Ureter (tissue), 1 donor: ENCODE data around the gene TECPR1. TPM values are rescaled to one million over a fixed set of nuclear protein-coding genes. Genes with fewer than 3 reads are reported as not detected.

Experiments used
- DNase-seq: peaks from one replicate; pipeline ENCODE4 v3.0.0-alpha.2; 2020; ENCODE audit warnings: low spot score
- total RNA-seq: library from RNA; stranded (reverse); gene quantifications from one replicate; pipeline ENCODE4 v1.2.4, GENCODE V29; 2023
- donor health status: DM: yes; HTN: yes; CAD: no.

TECPR1 gene
- total RNA-seq, 1 donor from 2014 or later = 37.9 TPM

DNA sequence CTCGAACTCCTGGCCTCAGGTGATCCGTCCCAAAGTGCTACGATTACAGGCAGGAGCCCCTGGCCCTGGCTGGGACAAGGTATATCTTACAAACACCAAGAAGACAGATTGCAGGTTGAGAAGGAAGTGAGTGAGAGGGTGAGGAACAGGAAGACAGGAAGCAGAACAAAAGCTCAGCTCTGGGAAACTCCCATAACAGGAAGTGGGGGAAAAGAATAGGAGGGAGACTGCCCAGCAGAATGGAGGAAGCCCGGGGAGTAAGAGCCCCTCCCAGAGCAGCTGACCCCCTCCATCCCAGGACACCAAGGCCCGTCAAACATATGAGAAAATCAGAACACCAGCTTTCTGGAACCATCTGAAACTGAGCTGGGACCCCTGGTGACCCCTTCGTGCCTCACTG, 2.9 kb downstream of the TECPR1 start:
- no peak for DNase-seq

DNA sequence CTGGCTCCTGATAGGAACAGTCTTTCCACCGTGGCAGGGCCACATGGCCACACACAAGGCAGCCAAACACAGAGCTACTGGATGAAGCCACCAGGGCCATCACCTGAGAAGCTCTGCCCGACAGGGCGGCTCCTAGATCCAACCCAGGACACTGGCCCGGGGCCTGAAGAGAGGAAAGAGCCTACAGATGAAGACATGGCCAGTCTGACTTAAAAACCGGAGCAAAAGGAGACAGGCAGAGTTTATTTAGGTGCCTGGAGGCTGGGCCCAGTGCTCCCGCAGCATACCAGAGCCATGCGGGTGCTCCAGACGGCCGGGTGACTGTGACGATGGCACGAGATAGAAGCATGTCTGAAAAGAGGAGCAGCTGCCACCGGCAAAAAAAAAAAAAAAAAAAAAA, 3.9 kb downstream of the TECPR1 start:
- no peak for DNase-seq

DNA sequence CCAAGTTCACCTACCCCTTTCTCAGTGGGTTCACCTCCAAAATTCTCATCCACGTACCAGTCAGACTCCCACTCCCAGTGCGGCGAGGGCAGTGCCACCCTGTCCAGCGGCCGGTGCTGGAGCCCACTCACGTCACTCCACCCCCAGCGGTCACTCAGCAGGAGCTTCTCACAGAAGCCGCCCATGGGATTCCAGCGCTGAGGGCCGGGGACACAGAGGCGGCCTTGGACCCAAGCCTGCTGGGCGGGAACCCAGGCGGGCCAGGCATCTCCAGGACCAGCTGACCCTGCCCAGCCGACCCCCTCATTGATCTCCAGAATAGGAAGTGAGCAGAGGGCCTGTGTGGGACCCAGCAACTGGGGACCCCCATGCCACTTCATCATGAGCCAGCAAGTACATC, 7.2 kb downstream of the TECPR1 start:
- no peak for DNase-seq

DNA sequence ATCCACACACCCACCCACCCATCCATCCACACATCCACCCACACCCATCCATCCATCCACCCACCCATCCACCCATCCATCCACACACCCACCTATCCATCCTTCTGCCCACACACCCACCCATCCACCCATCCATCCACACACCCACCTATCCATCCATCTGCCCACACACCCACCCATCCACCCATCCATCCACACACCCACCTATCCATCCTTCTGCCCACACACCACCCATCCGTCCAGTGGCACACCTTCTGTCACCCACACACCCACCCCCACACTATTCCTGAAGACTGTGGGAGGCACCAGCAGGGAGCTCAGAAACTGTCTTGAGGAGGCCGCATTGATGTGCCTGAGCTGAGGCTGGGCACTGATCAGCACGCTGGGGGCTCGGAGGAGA, 9.1 kb downstream of the TECPR1 start:
- DNase-seq = no peak

DNA sequence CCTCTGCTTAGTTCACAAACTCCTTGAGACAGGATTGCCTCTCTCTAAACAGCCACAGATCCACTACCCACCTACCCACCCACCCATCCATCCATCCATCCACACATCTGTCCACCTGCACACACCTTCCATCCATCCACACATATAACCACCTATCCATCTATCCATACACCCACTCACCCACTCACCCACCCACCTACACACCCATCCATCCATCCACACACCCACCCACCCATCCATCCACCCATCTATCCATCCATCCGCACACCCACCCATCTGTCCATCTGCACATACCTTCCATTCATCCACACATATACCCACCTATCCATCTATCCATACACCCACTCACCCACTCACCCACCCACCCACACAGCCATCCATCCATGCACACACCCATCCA, 9.7 kb downstream of the TECPR1 start:
- DNase-seq = no peak

DNA sequence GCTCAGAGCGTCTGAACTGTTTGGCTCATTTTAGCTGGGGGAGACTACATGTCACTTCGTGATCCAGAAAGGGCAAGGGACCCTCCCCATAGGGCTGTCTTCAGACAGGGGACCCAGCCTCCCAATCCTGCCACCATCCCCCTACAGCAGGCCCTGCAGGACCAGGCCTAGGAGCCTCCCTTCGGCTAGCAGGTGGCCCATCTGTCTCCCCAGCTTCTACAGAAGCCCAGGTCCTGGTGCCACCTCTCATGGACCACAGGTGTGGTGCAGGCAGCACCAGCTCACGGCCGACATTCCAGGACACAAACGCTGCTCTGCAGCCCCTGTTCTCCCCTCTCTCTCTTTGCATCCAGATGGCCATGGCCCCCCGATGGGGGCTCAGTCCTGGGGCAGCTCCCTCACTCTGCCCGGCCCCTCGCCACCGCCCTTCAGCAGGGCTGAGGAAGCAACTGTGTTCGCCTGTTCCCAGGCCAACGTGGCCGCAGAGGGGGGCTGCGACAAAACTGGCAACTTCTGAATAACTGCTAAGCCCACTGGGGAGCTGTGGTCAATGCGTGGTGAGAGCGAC, 10.3 kb downstream of the TECPR1 start:
- DNase-seq = no peak

DNA sequence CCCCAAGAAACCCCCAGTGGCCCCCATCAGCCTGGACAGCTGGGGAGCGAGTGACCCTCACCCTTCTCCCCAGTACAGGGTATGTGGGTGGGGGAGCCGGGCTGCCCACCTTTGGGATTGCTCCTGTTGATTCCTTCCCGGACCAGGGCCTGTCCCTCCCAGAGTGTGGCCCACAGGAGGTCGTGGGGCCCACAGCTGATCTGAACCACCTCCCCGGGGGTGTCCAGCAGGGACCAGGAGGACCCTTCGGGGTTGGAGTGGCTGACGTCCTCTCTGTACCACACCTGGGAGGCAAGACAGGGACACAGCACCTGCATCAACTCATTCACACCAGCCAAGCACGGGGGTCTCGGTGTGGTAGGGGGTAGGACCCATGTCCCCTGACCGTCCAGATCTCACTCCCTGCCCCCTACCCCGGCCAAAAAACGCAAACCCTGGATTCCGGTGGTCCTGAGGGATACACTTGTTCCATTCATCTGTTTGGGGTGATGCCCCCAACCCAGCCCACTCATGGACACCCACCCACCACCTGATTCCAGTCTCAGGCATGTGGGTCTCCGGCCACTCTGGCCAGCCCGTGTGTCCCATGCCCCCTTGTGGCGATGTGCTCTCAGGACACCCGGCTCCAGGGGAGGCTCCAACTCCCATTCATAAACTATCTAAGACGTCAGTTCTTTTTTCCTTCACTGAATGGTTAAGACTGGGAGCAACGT, 10.9 kb downstream of the TECPR1 start:
- no peak for DNase-seq

DNA sequence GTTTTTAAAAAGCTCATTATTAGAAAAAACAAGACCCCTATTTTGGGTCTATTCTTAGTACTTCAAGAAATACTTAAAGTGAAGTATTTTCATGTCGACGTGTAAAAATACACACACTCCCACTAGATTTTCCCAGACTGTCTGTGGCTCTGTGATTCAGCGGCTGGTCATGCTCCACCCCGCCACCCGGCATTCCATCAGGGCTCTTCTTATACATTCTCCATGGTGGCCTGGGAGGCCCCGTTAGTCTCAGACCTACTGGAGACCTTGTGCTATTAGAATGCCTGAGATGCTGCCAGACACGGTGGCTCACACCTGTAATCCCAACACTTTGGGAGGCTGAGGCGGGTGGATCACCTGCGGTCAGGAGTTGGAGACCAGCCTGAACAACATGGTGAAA, 13.1 kb downstream of the TECPR1 start:
- no peak for DNase-seq

DNA sequence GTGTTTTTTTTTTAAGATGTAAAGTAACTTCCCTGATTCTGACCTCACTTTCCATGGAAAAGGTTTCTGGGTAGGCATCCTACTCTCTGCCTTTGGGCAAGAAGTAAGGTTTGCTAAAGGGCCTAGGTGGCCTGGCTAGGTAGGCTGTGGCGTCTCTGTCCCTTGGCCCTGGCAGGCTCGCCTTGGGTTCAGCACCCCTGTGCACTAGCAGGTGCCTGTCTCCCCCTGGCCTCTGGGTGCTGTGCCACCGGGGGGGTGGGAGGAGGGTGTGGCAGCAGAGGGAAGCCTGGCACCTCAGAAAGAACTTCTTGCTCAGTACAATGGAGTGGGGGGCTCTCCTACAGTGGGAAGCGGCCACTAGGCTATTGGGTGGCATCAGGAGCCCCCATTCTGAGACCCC, 14.0 kb downstream of the TECPR1 start:
- DNase-seq = no peak

DNA sequence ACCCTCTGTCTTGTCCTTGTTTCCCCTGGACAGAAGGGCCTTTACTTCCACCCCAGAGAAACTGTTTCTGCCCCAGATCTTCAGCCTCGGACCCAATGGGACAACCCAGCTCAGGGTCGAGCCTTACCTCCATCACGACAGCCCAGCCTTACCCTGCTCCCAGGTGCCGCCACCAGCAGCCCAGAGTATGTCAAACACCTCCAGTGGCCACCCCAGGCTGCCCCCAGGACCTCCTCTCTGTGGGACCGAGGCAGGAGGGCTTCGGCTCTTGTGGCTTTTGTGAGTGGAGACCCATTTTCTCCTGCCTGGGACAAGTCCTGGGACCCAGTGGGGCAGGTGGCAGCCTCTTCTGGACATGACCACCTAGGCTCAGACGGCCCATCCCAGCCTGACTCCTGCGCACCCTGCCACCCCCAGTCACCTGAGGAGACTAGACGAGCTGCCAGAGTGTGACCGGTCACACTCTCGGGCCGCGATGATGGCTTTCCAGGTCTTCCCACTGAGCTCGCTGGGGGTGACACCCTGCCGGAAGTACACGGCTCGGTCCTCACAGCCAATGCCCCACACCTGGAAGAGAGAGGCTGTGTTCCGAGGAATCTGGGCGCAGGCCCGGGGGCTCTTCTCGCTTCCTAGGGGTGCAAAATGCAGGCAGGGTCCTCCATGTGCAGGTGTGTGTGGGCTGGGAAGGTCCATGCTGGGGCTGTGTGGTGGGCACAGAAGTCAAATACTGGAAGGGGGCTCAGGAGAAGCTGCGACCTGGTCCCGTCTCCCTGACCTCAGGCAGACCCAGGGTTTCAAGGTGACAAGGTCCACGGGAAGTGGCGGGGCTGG, 15.5 kb downstream of the TECPR1 start:
- DNase-seq = no peak

DNA sequence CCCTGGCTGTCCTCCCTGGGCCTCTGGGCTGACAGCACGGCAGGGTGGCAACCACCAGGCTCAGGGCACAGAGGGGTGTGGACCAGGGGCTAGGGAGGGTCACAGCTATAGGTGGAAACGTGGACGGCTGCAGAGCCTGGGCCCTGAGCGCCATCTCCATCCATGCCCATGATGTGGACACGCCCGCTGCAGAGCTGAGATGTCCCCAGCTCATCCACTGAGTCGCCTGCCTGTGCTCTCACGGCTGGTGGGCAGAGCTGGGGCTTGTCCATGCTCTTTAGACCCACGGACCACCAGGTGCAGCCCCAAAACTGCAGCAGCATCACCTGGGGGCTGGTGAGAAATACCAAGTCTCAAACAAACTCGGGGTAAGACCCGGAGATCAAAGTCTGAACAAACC, 16.1 kb downstream of the TECPR1 start:
- DNase-seq = no peak

DNA sequence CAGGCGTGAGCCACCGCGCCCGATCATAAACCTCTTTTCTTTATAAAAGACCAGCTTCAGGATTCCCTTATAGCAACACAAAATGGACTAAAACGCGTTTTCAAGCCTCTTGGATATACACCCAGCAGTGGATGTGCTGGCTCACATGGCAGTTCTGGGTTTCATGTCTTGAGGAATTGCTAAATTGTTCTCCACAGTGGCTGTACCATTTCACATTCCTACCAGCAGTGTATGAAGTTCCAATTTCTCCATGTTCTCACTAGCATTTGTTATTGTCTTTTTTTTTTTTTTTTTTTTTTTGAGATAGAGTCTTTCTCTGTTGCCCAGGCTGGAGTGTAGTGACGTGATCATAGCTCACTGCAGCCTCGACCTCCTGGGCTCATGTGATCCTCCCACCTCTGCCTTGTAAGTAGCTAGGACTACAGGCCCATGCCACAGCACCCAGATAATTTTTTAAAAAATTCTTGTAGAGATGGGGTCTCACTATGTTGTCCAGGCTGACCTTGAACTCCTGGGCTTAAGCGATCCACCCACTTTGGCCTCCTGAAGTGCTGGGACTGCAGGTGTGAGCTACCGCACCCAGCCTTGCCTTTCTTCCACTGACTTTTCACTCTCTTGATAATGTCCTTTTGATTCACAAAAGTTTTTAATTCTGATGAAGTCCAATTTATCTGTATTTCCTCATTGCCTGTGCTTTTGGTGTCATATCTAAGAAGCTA, 17.4 kb downstream of the TECPR1 start:
- no peak for DNase-seq

DNA sequence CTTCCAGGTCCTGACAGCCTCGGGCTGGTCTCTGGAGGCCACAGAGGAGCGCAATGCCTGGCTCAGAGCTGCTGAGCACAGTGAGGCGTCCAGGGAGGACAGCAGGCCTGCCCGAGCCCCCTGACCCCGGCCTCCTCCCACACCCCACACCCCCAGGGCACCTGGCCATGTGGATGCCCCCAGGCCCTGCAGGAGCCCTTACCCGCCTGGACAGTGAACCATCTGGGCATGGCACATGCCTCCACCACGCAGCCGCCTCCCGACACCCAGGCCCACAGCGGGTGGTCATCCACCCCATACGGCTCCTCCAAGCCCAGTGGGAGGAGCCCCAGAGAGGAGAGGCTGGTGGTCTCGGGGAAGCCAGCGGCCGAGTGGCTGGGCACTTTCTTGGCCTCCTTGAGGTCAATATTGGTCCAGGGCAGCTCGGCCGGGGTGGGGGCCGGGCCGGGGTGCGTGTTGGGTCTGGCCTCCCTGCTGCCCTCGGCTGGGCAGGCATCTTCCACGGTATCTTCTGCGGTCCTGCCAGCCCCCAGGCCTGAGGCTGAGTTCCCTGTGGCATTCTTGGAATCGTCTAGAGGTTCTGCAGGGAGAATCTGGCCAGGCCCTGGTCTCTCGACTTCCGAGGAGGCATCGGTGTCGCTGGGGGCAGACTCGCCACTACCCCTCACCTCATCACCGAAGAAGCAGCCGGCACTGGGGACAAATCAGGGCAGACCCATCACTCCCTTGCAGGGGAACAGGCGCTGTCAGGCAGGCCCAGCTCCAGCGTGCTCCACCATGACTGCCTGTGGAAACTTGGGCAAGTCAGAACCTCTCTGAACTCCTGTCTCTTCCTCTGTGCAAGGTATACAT, 18.6 kb downstream of the TECPR1 start:
- no peak for DNase-seq

DNA sequence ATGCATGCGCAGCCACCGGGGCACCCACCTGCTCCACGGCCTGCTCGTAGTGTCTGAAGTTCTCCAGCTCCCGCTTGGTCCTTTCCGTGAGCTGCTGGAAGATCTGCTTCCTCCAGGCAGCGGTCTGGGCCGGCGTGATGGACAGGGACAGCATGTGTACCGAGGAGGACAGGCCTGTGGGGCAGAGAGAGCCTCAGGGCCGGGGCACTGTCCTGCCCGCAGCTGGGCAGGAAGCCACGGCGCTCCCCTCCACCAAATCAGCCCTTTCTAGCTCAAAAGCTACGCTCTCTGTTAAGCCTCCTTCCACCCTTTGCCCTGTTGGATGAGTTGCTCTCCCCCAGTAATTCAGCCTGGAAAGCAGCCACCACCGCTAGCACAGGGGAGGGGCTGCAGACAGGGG, 19.2 kb downstream of the TECPR1 start:
- DNase-seq = no peak

DNA sequence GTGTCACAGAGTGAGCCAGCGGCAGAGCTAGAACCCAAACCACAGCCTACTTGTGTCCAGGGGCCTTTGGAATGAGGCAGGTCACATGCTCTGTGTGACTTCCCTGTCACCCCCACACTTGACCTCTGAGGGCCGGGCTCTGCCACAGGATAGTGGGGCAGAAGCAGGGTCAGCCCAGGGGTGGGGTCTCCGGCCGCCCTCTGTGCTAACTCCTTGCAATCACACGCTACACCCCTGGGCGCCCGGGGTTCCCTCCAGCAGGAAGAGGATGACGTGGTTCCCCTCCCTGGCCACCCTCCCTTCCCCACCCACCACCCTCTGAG, 19.8 kb downstream of the TECPR1 start:
- no peak for DNase-seq

DNA sequence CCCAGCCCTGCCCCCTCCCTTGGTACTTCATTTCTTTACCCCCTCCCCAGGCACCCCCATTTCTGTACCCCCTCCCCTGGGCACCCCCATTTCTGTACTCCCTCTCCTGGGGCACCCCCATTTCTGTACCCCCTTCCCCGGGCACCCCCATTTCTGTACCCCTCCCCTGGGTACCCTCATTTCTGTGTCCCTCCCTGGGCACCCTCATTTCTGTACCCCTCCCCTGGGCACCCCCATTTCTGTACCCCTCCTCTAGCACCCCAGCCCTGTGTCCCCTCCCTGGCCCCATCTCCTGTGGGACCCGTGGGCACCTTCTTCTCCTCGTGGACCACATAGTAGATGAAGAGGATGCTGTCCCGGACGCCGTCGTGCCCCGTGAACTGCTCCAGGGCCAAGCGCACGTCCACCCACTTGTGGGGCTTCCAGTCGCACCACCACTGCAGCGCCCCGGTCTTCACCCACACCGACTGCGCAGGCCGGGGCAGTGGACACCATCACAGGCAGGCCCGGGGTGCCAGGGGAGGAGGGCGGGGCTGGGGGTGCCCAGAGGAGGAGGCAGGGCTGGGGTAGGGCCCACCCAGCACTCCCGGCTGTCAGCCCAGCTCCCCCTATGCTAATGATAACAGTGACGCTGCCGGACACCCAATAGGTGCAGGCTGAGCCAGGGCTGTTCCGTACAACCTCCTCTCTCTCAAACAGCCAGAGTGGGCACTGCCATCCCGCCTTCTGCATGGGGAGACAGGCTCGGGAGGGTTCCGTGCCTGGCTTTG, 20.4 kb downstream of the TECPR1 start:
- DNase-seq = no peak

DNA sequence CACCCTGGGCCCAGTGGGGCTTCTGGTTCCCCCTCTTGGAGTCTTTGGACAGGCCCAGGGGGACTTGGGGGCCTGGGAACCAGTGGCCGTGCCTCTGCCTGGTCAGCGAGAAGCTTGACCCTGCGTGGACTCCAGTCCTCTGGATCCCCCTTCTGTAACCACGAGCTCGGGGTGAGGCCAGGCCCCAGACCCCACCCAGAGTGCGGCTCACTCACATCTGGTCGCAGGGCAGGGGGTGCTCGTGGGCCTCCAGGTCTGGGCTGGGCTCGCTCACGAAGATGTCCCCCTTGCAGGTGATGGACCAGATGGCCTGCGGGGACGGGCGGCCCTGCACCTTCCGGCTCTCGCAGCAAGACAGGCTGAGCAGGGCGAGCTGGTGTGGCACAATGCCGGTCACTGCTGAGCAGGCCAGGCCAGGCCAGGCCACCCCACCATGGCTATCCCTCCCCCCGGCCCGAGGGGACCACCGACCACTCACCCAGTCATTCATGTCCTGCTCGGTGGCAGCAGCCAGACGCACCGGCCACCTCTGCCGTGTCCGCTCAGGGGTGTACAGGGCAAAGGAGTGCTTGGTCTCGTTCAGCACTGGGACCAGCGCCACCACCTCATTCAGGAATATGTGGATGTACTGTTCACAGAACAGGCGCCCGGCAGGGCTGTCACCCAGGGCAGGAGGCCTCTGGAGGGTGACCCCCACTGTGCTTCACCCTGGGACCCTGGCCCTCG, 21.1 kb downstream of the TECPR1 start:
- no peak for DNase-seq

DNA sequence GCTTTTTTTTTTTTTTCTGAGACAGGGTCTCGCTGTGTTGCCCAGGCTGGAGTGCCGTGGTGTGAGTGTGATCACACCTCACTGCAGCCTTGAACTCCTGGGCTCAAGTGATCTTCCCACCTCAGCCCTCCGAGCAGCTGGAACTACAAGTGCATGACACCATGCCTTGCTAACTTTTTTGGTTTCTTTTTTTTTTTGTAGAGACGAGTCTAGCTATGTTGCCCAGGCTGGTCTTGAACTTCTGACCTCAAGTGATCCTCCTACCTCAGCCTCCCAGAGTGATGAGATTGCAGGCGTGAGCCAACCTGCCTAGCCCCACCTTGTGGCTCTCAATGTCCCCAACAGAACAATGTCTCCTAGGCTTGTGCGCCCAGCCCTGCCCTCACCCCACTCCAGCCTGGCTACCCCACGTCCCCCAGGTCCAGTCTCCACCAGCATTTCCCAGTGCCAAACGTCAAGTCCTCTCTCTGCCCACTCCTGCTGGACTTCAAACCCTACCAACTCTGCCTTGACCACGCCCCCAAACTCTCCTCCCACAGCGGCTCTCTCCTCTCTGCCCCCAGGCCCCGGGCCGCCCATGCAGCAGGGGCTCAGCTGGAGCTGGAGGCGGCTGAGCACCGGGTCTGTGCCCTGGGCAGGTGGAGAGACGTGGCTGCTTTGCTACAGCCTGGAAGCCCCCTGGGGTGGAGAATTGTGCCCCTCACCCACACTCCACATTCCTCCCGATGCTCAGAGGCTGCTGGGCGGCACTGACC, 21.9 kb downstream of the TECPR1 start:
- no peak for DNase-seq

DNA sequence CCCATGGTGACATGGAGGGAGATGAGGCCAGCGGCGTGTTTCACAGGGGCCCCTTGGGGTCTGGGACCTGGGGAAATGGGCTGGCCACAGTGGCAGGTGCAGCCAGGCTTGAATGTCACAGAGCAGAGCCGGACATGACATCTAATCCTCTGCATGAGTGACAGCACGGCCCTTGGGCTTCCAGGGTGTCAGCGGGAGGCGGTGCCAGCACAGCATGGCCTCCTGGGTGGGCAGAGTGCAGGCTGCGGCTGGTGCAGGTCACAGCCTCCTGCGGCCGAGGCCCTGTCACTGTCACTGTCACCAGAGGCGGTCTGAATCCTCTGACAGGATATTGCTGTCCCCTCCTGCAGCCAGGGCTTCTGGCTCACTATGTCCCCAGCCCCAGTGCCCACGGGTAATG, 22.6 kb downstream of the TECPR1 start:
- DNase-seq = no peak
